Measurements from ENCODE around the gene MLXIPL. TPM values are rescaled to one million over a fixed set of nuclear protein-coding genes. Genes with fewer than 3 reads are reported as not detected.
"Not testable (repeated sequence)": the region's sequence is repeated elsewhere in the genome, so short reads cannot be mapped to it uniquely, and the experiment has no call there.

MLXIPL gene
- total and polyA plus RNA-seq, 5 donors = 3.2 to 14.8 (median 3.7) TPM

DNA sequence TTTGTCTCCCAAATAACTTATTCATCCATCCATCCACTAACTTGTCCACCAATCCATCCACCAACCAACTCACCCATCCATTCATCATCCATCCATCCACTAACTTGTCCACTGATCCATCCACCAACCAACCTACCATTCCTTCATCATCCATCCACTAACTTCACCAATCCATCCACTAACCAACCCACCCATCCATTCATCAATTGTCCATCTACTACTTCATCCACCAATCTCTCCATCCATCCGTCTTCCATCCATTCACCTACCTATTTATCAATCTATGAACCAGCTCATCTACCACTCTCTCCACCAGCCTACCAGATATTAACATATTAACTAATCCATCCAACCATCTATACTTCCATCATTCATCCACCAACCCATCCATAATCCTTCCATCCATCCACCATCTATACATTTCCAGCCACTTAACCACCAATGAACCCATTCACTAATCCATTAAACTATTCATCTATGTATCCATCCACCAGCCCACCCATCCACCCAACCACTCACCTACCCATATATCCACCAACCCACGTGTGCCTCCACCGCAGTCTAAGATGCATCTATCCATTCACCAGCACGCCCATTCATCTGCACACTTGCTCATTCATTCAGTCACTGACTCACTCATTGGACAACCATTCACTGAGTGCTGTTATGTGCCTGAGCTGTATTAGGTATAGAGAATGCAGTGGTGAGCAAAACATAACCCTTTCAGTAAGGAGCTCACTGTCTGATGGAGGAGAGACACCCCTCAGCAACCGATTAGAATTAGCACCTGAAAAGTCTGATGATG lies 26.1 kb downstream of the MLXIPL start:
- Histone ChIP-seq H3K4me3 (ENCODE audit: low read length) (no peak overlapping the region), H3K27me3 (ENCODE audit: control insufficient read depth, insufficient read depth) (no peaks in the 10 kb centered on the region), H3K9me3 (ENCODE audit: control insufficient read depth, low read length) (no peaks in the 10 kb centered on the region), H3K4me1 (ENCODE audit: control insufficient read depth, insufficient read depth, low read length) (no peaks in the 10 kb centered on the region), H3K27ac (ENCODE audit: low read length) (no peak overlapping the region)
- intact Hi-C loops (cut with DNase I) = no loop called here
- ATAC-seq = no peak
- peak in 1 of 3 donors; percentile 6 for DNase-seq
- 89% methylated on average over 5 of the region's 5 CpGs for WGBS

- DNase-seq (peak in 2 of 3 donors; percentile 33 to 70), ATAC-seq (no peak)
- H3K27me3 ChIP-seq (ENCODE audit: control insufficient read depth, insufficient read depth) = no peaks in the 10 kb centered on the region
- no peaks in the 10 kb centered on the region for H3K9me3 ChIP-seq (ENCODE audit: control insufficient read depth, low read length)
- no peak overlapping the region for H3K4me3 ChIP-seq (ENCODE audit: low read length)
- 54% methylated on average over 37 of the region's 37 CpGs for WGBS
- no peak overlapping the region for H3K27ac ChIP-seq (ENCODE audit: low read length)
- intact Hi-C loops (cut with DNase I) = no loop called here
- no peaks in the 10 kb centered on the region for H3K4me1 ChIP-seq (ENCODE audit: control insufficient read depth, insufficient read depth, low read length)
Measured at GRCh38 chr7:73596191-73597065, 27.9 kb downstream of the MLXIPL start.

DNA sequence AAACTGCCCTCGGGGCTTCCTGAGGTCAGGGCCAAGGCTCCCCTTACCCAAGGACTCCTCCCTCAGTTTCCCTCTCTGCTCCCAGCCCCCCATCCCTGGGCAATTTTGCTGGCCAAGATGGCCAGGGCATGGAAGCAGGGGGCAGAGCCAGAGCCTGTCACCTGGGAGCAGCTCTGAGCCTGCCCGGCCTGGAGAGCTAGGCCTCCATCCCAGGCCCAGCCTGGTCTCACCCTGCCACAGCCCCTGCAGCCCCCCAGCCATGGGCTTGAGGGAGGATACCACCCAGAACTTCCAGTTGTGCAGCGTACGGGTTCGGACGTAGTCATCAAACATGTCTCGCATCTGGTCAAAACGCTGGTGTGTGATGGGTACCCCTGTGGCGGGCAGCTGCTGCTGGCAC lies 29.0 kb downstream of the MLXIPL start:
- WGBS = 86% methylated on average over 9 of the region's 9 CpGs
- no peak for ATAC-seq

DNA sequence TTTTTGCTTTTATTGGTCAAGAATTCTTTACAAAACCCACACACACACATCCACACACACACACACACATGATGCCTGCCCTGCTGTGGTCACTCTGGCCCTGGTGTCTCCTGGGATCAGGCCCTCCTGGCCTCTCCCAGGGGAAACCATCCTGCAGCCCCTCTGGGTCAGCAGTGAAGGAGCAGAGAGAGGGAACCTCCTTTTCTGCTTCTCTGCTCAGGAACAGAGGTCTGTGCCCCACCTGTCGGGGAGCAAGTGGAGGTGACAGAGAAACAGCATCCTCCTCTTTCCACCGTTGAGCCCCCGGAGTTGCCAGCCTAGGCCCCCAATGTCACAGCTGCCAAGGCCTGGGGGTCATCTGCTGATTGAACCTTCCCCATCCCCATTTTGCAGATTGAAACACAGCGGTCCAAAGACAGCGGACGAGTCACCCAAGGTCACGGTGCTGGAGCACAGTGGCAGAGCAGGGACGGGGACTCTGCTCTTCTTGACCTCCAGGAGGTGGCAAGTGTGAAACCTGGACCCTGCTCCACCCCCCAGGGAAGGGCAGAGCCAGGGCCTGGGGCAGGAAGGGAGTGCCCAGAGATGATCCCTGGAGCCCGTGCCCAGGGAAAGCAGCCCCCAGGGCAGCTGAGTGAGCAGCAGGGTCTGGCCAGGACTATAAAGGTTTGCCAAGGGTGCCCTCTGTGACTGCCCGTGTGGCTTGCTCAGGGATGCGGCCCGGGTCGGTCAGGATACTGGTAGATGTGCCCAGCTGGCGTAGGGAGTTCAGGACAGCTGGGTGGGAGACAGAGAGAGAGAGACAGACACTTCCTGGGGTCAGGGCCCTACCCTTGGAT lies 30.9 kb downstream of the MLXIPL start:
- DNase-seq = peak in 2 of 3 donors; percentile 35 to 41
- no peak for ATAC-seq

More for the DNA sequence above, 29.0 kb downstream of the MLXIPL start:
- Histone ChIP-seq H3K4me3 (ENCODE audit: low read length) (no peak overlapping the region), H3K27me3 (ENCODE audit: control insufficient read depth, insufficient read depth) (no peaks in the 10 kb centered on the region), H3K9me3 (ENCODE audit: control insufficient read depth, low read length) (no peaks in the 10 kb centered on the region), H3K4me1 (ENCODE audit: control insufficient read depth, insufficient read depth, low read length) (no peaks in the 10 kb centered on the region), H3K27ac (ENCODE audit: low read length) (no peak overlapping the region)
- intact Hi-C loops (cut with DNase I) = no loop called here
- peak in 1 of 3 donors; percentile 27 for DNase-seq

DNA sequence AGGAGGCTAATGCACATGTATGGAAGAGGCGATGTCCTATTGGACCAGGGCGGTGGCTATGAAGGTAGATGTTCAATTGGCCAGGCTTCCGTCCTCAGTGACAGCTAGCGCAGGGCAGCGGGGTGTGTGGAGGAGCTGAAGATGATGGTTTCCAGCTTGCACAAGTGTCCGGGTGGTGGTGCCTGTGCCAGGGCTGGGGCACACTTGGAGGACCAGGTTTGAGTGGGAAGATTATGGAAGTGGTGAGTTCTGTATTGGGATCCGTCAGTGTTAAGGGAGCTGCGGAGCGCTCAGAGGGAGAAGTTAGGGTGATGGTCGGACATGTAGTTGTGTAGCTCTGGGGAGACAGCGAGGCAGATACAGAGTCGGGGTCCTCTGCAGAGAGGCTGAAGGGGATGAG lies 37.4 kb downstream of the MLXIPL start:
- ATAC-seq (no peak), DNase-seq (no peak)
- intact Hi-C loops (cut with DNase I) = no loop called here

More for the DNA sequence above, 30.9 kb downstream of the MLXIPL start:
- H3K27me3 ChIP-seq (ENCODE audit: control insufficient read depth, insufficient read depth) = no peaks in the 10 kb centered on the region
- H3K4me3 ChIP-seq (ENCODE audit: low read length) = no peak overlapping the region
- WGBS = 72% methylated on average over 14 of the region's 14 CpGs
- intact Hi-C loops (cut with DNase I) = no loop called here
- H3K4me1 ChIP-seq (ENCODE audit: control insufficient read depth, insufficient read depth, low read length) = no peaks in the 10 kb centered on the region
- no peak overlapping the region for H3K27ac ChIP-seq (ENCODE audit: low read length)
- H3K9me3 ChIP-seq (ENCODE audit: control insufficient read depth, low read length) = no peaks in the 10 kb centered on the region

GRCh38 chr7:73585196-73585595 lies 39.1 kb downstream of the MLXIPL start:
- WGBS = 66% methylated on average over 2 of the region's 2 CpGs
- H3K27ac ChIP-seq (ENCODE audit: low read length) = no peak overlapping the region
- no peak for DNase-seq
- no peak for ATAC-seq
- H3K27me3 ChIP-seq (ENCODE audit: control insufficient read depth, insufficient read depth) = no peaks in the 10 kb centered on the region
- peaks cover 2% of the 10 kb centered on the region for H3K9me3 ChIP-seq (ENCODE audit: control insufficient read depth, low read length)
- intact Hi-C loops (cut with DNase I) = no loop called here
- H3K4me1 ChIP-seq (ENCODE audit: control insufficient read depth, insufficient read depth, low read length) = peaks cover 3% of the 10 kb centered on the region
- H3K4me3 ChIP-seq (ENCODE audit: low read length) = no peak overlapping the region

More for the DNA sequence above, 37.4 kb downstream of the MLXIPL start:
- Histone ChIP-seq H3K4me1 (ENCODE audit: control insufficient read depth, insufficient read depth, low read length) (peaks cover 3% of the 10 kb centered on the region), H3K27me3 (ENCODE audit: control insufficient read depth, insufficient read depth) (no peaks in the 10 kb centered on the region), H3K27ac (ENCODE audit: low read length) (no peak overlapping the region), H3K4me3 (ENCODE audit: low read length) (no peak overlapping the region), H3K9me3 (ENCODE audit: control insufficient read depth, low read length) (peaks cover 2% of the 10 kb centered on the region)
- WGBS = 93% methylated on average over 12 of the region's 12 CpGs

GRCh38 chr7:73582664-73583202 lies 41.6 kb downstream of the MLXIPL start:
- 91% methylated on average over 6 of the region's 6 CpGs for WGBS
- DNase-seq (no peak), ATAC-seq (no peak)
- Histone ChIP-seq H3K4me1 (ENCODE audit: control insufficient read depth, insufficient read depth, low read length) (peaks cover under 1% of the 10 kb centered on the region), H3K27ac (ENCODE audit: low read length) (no peak overlapping the region), H3K9me3 (ENCODE audit: control insufficient read depth, low read length) (no peaks in the 10 kb centered on the region), H3K27me3 (ENCODE audit: control insufficient read depth, insufficient read depth) (no peaks in the 10 kb centered on the region), H3K4me3 (ENCODE audit: low read length) (no peak overlapping the region)
- intact Hi-C loops (cut with DNase I) = no loop called here

- H3K27ac ChIP-seq (ENCODE audit: low read length); DNase-seq; H3K27me3 ChIP-seq (ENCODE audit: control insufficient read depth, insufficient read depth); H3K4me3 ChIP-seq (ENCODE audit: low read length); intact Hi-C loops (cut with DNase I); ATAC-seq; H3K9me3 ChIP-seq (ENCODE audit: control insufficient read depth, low read length); H3K4me1 ChIP-seq (ENCODE audit: control insufficient read depth, insufficient read depth, low read length): not testable (repeated sequence)
- WGBS = 88% methylated on average over 9 of the region's 9 CpGs
Measured at GRCh38 chr7:73581006-73581405, 43.3 kb downstream of the MLXIPL start.

DNA sequence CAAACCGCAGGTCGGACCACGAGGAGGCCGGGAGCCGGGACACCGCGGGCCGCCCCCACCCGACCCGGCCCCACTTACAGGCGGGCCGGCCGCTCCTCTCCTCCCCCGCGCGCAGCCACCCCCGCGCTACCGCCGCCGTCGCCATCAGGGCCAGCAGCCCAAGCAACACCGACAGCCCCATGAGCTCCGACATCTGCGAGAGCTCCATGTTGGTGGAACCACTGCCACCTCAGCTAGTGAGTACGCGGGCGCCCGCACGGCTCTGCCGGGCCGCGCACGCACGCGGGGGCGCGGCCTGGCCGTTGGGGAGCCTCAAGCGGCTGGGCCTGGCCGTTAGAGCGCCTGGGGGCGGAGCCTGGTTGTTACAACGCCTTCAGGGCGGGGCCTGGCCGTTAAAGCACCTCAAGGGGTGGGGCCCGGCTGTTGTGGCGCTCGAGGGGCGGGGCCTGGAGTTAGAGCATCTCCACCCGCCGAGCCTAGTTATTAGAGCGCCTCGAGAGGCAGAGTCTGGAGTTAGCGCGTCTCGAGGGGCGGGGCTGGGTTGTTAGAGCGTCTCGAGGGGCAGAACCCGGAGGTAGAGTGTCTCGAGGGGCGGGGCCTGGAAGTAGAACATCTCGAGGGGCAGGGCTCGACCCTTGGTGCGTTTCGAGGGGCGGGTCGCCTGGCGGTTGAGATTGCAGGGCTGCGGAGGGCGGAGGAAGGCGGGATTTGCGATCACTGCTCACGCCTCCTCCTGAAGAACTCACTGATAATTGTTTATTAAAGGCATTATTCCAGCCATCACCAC lies 45.8 kb downstream of the MLXIPL start, which contains the start of gene TBL2:
TSS of gene TBL2 (minus strand) at position 238 of the 787 bp plus-strand sequence. CDS start at position 208, 30 bp downstream.
- H3K4me3 ChIP-seq (ENCODE audit: low read length) = peak within 1 kb of the TSS; percentile 76
- under 1% methylated on average over 75 of the region's 75 CpGs for WGBS
- intact Hi-C loops (cut with DNase I) = no loop called here
- H3K9me3 ChIP-seq (ENCODE audit: control insufficient read depth, low read length) = no peaks in the 10 kb centered on the region
- peak within 1 kb of the TSS; percentile 87 for H3K27ac ChIP-seq (ENCODE audit: low read length)
- DNase-seq (peak; percentile 98 to 100 (median 99)), ATAC-seq (peak; percentile 96 to 98)
- no peaks in the 10 kb centered on the region for H3K27me3 ChIP-seq (ENCODE audit: control insufficient read depth, insufficient read depth)
- peaks cover 3% of the 10 kb centered on the region for H3K4me1 ChIP-seq (ENCODE audit: control insufficient read depth, insufficient read depth, low read length)
